Measurements from ENCODE around the gene PSMB9.

DNA sequence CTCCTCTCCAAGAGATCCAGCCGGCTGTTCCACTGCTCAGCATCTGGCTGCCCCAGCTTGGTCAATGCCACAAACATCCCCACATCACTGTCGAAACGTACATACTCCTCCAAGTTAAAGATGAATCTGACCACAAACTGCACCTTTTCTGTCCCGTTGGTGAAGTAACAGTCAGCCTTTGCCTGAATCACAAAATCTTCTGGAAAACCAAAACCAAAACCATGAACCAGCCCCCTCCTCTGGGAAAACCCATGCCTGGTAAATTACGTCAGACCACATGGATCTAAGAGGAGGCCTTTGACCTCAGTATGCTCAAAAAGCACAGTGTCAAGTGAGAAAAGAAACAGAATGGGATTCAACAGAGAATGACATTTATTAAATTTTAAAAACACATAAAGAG is 38.9 kb upstream of the PSMB9 start:
- TF ChIP-seq, protein P1, sequence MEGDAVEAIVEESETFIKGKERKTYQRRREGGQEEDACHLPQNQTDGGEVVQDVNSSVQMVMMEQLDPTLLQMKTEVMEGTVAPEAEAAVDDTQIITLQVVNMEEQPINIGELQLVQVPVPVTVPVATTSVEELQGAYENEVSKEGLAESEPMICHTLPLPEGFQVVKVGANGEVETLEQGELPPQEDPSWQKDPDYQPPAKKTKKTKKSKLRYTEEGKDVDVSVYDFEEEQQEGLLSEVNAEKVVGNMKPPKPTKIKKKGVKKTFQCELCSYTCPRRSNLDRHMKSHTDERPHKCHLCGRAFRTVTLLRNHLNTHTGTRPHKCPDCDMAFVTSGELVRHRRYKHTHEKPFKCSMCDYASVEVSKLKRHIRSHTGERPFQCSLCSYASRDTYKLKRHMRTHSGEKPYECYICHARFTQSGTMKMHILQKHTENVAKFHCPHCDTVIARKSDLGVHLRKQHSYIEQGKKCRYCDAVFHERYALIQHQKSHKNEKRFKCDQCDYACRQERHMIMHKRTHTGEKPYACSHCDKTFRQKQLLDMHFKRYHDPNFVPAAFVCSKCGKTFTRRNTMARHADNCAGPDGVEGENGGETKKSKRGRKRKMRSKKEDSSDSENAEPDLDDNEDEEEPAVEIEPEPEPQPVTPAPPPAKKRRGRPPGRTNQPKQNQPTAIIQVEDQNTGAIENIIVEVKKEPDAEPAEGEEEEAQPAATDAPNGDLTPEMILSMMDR (IDR thresholded peaks at IDR 0.05; ENCODE audit: poor library complexity): no peak
- TF ChIP-seq EZH2phosphoT487 (IDR thresholded peaks at IDR 0.05; ENCODE audit: low read depth, severe bottlenecking, unreplicated experiment): no peak
